CD4-positive, alpha-beta T cell treated with Interleukin-6 for 4 hours (primary cell): ENCODE data around the gene ATG4D.
A peak's percentile ranks its signal among the peaks of the same experiment; 100 is the strongest.

Source experiments
- DNase-seq: peaks from one replicate; pipeline ENCODE4 v3.0.0-alpha.2; 2020; ENCODE audit warnings: mixed read lengths

ATG4D gene

DNA sequence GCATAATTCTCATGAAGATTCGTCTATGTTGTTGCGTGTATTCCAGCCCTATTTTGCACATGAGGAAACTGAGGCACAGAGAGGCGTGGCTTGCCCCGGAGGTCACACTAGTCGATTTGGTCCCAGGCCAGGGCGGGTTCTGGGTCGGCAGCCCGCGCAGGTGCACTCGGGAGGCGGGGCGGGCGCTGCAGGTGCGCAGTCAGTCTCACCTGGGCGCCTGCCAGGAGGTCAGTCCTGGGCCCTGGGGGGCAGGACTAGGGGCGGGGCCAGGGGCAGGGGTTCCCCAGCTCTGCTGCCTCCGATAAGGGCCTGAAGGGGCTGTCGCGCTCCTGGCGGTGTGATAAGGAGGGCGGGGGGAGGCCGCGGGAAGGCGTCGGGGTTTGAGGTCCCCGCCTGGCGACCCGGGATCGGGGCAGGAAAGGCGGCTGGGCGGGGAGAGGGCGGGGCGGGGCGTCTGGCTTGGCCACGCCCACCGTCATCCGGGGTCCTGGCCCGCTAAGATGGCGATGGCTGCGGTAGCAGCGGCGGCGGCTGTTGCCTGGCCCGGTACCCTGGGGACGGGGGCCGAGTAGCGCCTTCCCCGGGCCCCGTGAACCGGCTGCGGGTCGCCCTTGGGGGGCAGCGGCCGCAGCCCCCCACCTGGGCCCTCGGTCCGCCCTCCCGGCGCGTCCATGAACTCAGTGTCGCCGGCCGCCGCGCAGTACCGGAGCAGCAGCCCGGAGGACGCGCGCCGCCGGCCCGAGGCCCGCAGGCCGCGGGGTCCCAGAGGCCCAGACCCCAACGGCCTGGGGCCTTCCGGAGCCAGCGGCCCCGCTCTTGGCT, at the start of gene ATG4D:
TSS of gene ATG4D (plus strand) at position 485 of the 822 bp plus-strand sequence. CDS start at position 672, 187 bp downstream.
- DNase-seq: peak; percentile 88

DNA sequence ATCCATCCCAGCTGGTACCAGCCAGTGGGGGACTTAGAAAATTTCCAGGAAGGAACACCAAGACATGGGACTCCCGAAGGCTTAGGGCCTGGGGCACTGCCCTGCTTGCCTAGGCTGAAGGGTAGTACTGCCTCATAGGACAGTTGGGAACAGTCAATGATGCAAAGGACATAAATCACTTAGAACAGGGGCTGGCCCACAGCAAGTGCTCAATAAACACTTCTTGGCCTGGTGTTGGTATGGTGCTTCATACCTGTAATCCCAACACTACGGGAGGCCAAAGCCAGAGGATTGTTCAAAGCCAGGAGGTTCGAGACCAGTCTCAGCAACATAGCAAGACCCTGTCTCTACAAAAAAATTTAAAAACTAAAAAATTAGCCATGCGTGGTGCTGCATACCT, 46.3 kb upstream of the ATG4D start:
- DNase-seq: no peak

DNA sequence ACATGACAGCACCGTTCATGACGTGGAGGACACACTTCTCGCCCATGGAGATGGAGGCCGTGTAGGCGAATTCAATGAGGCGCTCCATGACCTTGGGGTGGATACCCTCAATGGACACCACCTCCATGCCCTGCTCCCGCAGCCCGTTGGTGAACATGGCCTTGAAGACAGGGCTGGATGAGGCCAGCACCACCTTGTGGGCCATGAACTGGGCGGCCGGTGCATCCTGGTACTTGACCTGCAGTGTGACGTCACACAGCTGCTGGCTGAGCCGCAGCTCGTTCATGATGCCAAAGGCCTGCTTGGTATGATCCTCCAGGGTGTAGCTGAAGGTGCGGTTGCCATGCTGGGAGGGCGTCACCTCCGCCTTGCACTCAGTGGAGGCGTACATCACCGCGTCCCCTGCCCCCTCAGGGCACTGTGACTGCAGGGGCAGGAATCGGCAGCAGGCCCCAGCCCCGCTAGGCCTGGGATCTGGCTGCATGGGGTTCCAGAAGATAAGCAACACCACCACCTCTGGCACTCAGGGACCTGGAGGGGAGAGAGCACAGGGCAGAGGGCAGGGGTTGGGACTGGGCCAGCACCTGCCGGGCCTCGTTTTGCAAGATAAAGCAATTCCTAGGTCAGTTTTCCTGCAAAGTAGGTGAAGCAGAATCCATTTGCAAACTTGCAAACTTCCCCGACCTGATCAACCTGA, 44.0 kb upstream of the ATG4D start:
- no peak for DNase-seq

DNA sequence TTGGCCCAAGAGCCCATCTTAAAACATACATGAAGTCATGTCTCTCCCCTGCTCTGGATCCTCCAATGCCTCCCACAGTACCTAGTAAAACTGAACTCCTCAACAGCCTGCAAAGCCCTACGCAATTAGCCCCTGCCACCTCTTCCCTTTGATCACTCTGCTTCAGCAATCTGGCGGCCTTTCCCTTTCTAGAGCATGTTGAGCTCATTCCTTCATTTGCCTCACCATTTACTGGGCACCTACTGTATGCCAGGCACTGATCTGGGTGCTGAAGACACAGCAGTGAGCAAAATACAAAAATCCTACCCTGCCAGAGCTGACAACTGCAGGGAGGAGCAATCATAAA, 43.5 kb upstream of the ATG4D start:
- no peak for DNase-seq

DNA sequence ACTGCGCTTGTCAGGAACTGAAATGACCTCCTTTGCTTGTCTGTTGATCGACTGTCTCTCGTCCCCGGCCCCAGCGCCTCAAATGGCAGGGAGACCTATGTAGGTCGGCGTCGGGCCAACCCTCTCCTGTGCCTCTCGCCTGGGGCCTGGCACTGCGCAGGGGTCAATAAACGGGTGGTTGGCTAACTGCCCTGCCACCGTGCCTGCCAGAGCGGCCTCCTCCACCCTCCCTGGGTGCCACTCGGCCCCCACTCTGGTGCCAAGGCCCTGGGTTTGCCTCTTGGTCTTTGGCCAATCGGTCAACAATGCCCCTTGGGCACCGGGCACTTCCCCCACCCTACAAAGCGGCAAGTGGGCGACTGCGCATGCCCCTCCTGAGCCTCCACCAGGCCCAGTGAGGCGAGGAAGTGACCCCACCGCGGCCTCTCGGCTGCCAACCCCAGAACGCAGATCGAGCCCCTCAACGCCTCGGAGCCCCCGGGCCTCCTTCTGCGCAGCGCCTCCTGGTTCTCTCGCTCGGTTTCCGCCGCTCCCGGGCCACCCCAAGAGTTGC, 41.7 kb upstream of the ATG4D start:
- peak; percentile 55 for DNase-seq

DNA sequence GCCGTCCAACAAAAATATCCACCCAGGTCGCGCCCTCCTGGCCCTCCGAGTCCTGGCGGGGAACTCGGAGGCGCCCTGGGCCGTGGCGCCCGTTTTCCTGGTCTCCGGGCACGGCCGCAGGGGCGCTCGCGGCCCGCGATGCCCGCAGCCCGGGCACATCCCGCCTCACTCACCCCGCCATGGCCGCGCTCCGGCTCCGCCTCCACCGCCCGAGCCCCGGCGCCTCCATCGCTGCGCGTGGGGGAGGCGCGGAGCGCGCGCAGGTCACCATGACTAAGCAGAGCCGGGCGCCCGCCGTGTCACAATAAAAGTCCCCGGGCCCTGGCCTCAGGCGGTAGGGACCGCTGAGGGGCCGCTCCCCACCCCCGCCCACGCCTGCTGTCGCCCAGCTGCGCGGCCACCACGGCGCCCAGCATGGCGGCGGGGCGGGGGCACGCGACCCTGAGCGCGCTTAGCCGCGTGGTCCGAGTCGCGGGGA, 41.1 kb upstream of the ATG4D start:
- peak; percentile 90 for DNase-seq

DNA sequence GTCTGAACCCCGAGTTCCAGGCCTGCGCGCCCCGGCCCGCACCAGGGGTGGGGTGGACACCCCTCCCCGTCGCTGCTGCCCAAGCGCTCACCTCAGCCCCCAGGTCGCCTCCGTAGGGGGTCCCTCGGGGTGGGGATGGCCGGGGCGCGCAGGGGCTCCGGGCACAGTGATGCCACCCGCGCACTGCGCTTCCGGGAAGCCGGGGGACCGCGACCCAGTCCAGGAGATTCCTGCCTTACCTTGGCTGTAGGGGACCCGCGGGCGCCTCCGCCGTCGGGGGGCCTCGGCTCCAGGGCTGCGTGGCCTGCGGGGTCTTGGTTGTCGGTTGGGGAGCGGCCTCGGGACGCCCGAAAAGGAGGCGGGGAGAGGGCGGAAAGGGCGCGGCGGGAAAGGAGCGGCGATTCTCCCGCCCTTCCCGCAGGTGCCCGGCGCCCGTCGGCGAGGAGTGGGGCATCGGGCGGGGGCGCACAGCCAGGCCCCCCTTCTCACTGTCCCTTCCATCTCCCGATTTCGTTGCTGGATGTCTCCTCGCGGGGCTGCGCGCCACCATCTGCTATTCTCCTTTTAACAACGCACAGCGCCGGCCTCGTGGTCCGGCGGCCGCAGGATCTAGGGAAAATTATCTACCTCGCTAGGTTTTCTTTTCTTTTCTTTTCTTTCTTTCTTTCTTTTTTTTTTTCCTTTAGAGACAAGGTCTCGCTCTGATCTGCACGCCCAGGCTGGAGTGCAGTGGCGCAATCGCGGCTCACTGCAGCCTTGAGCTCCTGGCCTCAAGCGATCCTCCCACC, 40.5 kb upstream of the ATG4D start, which contains the start of gene KEAP1:
TSS of gene KEAP1 (minus strand) at position 355 of the 788 bp plus-strand sequence. CDS start 3,323 bp downstream, outside the sequence.
- peak; percentile 47 for DNase-seq

DNA sequence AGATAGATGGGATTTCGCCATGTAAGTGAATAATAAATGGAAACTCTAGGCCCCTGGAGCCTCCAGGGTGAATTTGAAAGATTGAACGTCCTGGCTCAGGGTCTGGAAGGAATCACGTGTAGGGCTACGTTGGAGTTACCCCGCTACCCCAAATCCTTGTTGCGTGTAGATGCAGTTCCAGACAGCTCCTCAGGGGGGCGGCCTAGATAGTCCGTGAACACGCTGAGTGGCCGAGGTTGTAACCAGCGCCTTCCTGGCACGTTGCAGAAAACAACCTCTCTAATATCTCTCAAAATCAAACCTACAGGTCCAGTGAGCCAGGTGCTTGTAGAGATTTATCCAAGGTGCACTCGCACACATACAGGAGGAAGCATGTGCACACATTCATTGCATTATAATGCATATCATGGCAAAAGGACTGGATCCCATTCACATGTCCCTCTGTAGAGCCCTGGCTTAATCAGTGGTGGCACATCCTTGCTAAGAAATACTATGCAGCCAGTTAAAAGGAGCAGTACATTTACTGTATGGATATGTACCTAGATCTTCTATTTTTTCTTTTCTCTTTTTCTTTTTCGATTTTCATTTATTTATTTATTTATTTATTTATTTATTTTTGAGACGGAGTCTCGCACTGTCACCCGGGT, 38.0 kb upstream of the ATG4D start:
- DNase-seq: peak; percentile 86

DNA sequence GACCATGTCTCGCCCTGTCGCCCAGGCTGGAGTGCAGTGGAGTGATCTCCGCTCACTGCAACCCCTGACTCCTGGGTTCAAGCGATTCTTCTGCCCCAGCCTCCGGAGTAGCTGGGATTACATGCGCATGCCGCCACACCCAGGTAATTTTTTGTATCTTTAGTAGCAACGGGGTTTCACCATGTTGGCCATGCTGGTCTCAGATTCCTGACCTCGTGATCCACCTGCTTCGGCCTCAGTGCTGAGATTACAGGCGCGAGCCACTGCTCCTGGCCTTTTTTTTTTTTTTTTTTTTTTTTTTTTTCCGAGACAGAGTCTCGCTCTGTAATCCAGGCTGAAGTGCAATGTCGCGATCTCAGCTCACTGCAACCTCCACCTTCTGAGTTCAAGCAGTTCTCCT, 35.7 kb upstream of the ATG4D start:
- DNase-seq: no peak

DNA sequence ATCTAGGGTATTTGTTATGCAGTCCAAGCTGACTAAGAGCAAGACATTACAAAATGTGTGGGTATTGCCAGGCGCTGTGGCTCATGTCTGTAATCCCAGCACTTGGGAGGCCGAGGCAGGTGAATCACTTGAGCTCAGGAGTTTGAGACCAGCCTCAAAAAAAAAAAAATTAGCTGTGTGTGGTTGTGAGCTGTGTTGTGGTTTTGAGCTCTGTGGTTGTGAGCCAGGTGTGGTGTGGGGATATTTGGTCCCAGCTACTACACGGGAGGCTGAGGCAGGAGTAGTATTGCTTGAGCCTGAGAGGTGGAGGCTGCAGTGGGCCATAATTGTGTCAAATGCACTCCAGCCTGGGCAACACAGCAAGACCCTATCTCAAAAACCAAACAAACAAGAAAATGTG, 35.0 kb upstream of the ATG4D start:
- peak; percentile 10 for DNase-seq

DNA sequence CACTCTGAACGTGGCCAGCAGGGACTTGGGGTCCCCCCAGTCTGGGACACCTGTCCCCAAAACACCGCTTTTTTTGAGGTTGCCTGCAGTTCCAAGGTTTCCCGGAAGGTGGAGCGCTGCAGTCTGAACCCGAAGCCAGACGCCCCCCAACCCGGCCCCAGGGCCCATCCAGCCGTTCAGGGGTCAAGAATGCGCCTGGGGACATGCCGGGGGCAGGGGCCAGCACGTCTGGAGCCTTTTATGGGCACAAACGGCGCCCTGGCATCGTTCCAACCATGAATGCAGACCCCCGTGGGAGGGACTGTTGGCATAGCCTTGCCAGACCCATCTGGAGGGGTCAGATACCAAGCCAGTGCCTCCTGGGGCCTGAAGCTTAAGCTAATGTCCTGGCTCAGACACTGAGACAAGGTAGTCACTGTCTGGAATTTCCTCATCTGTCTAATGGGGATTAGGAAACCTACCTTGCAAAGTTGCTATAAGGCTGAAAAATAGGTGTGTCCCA, 33.4 kb upstream of the ATG4D start:
- DNase-seq: peak; percentile 65

DNA sequence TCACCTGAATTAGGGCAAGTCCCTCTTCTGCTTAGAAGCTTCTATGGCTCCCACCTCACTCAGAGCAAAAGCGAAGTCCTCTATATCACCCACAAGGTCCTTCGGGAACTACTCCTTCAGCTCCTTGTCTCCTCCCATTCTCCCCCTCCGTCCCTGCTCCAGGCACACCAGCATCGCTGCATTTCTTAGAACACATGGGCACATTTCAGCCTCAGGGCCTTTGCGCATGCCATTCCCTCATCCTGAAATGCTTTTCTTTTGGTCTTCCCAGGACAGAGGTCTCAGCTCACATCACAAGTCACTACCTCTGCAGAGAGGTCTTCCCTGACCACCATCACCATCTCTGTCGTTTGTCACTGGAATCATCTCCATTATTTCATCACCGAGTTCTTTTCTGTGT, 30.5 kb upstream of the ATG4D start:
- no peak for DNase-seq

DNA sequence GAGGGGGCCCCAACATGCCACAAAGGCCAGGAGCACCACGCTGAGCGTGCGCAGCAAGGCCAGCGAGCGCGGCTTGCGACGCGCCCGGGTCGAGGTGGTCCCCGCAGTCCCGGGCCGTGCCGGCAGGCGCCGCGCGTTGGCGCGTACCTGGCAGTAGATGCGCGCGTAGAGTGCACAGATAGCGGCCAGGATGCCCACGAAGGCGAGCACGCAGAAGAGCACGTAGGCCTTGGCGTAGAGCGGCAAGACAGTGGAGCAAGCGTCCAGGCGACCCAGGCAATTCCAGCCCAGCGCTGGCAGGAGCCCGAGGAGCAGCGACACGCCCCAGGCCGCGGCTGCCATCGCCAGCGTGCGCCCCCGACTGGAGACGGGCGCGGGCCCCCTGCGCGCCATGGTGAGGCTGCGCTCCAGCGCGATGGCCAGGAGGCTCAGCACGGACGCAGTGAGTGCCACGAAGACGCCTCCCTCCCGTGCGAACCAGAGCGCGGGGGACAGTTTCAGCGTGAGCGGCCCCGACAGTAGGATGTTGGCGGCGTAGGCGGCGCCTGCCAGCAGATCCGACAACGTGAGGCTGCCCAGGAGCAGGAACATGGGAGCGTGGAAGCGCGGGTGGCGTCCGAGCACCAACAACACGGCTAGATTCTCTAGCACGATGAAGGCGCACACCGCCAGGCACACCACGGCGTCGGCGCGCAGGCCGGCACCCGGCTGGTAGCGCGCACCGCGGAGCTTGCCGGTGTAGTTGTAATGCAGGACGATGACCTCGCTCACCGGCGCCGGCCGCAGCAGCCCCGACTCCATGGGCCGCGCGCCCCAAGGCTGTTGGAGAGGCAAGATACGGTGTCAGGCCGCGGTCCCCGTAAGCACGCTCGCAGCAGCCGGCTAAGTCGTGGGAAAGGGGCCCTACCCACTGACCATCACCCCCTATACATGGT, 29.2 kb upstream of the ATG4D start:
- peak; percentile 27 for DNase-seq

DNA sequence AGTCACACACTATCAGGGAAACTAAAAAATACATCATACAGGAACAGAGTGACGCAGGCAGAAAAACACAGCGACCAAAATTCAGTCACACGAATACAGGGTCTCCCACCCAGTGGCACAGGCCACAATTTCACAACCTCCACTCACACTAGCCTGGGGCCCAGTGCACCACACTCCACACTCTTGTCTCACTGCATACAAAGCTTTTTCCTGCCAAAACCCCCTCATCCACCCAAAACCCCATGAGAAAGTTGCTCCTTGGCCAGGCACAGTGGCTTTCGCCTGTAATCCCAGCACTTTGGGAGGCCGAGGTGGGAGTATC, 27.7 kb upstream of the ATG4D start:
- DNase-seq: no peak

DNA sequence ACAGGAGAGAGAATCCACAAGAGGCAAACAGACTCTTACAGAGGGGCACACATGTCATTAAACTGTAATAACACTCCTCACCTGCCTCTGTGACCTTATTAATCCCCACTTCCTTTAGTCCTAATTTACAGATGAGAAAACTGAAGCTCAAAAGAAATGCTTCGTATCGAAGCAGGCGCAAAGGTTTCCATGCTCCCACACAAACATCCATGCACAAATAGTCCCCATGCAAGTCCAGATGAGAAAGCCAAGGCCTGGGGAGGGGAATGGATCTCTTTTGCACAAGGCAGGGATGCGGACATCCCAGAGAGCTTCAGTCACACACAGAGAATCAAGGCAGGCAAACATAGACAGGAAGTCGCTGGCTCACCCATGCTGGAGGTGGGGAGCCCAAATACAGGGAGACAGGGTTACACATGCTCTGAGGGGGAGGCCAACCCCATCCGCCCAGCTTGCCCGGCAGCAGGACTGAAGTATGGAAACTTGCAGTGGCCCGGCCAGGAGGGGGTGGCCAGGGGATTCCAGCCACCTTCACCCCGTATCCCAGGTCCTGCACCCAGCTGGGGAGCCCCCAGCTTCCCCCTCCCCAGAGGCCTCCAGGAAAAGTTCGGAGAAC, 26.9 kb upstream of the ATG4D start:
- DNase-seq: no peak

DNA sequence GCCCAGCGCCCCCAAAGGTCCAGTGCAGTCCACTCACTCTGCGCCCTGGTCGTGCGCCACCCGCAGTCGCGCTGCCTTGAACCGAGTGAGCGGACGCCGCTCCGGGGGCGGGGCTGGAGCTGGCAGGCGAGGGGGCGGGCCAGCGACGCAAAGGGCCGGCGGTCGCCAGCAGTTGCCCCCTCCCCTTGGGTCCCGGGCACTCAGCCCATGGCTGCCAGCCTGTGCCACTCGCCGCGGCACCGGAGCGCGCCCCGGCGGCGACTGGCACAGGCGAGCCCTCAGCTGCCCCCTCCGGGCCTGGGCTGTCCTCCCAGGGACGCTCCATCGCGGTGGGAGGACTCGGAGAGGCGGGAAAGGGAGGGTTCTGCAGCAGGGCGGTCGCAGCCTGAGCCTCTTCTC, 26.3 kb upstream of the ATG4D start, which contains the start of gene S1PR5:
TSS of gene S1PR5 (minus strand) at position 87 of the 399 bp plus-strand sequence. CDS start 2,436 bp downstream, outside the sequence.
- no peak for DNase-seq

DNA sequence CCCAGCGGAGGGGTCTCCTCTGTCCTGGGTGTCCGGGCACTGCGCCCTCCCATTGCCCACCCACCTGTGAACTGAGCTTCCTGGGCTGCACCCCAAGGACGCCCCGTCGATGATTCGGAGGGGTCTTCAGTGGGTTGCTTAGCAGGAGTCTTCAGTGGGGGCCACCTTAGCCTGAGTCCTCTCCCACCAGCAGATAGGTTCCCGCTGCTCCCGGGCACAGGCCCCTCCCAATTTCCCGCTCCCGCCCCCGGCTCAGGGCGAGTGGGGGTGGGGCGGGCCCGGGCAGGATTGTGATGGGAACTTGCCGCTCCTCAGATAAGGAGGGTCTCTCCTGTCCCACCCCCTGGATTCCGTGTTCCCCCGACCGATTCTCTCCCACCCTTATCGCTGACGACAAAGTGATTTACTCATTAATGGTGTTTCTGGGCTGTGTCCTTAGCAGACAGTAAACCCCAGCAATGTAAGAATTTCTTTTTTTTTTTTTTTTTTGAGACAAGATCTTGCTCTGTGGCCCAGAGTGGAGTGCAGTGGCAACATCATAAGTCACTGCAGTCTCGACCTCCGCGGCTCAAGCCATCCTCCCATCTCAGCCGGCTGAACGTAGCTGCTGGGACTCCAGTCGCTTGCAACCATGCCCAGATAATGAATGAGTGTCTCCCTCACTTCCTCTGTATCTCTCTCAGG, 25.8 kb upstream of the ATG4D start:
- peak; percentile 30 for DNase-seq

DNA sequence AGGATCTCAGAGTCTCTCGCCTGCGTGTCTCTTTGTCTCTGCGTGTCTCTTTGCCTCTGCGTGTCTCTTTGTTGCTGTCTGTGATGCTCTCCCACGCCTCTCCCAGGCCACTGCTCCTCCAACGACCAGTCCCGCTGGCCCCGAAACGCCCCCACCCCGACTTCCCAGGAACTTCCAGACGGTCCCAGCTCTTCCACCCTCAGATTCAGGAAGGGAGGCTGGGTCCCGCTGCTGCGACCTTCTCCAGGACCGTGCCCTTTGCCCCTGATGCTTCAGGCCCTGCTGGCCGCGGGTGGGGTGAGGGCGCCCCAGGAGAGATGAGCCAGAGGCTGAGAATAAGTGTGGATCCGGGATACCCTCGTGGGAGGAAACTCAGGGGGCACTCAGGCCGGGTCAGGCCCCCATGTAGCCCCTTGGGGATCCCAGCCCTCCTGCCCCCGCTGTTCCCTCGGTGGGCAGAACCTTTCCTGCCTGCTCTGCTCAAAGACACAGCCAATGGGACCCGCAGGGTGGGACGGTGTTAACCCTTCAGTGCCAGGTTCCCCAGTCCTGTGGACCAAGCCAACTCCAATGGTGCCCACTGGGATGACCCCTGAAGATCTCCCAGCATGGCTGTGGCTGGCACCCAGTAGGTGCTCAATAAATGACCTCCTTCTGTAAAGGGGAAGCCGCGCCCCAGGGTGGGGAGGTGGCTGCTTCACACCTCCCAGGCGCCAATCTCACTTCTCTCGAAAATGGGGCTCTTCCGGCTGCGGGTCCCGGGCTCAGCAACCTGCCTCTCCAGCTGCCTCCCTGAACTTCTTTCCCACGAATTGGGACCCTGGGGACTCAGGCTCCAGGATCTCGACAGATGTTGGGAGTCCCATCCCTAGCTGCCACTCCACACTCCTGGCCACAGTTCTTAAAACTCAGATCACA, 25.0 kb upstream of the ATG4D start:
- DNase-seq: no peak

DNA sequence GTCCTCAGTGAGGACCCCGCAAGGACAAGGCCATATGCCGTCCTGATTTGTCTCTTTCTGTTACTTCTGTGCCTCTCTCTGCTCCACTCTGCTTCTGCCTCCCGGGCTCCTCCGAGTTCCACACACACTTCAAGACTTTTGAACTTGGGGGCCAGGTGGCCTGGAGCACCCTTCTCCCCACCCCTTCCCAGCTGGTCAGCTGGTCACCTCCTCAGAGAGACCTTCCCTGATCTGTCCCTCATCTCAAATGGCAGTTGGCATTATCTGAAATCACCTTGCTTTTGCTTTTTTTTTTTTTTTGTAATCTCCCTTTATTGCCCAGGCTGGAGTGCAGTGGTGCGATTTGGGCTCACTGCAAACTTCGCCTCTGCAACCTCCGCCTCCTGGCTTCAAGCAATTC, 24.3 kb upstream of the ATG4D start:
- no peak for DNase-seq
